Kidney tubule cell (primary cell): ENCODE data around the gene CFAP206.
"Not testable (repeated sequence)": the region's sequence is repeated elsewhere in the genome, so short reads cannot be mapped to it uniquely, and the experiment has no call there.

Source experiments
- DNase-seq: peaks from one replicate; pipeline ENCODE4 v3.0.0-alpha.2; 2018; ENCODE audit warnings: low spot score

CFAP206 gene

DNA sequence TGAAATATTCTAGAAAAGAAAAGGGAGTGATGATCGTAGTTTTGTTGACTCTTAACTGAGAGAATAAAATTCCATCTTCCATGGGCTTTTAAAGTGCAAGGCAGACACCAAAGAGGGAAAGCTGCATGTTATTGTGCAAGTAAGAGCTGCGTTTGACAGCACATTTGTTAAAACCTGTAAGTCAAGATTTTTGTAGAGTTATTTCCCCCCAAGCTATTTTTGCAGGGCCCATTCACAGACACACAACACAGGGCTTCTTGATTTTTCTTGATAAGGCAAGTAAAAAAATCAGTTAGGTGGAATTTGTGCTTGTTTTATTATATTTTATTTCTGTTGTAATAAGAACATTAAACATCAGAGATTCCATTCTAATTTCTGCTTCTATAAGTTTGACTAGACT lies 13.8 kb downstream of the CFAP206 start:
- DNase-seq: no peak

DNA sequence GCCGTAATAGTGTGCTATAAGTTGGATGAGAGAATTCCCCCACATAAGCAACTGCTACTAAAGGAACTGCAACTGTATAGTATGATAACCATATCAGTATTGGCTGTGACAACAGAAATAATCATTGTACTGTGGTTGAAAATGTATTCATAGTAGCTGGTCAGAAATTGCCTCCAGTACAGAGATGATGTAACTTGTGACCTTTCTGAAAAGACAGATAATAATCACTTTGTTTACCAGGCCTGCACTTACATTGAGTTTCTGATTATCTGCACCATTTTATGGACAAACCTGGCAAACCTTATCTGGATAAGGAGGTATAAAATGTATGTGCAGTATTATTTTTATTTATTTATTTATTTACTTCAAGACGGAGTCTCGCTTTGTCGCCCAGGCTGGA lies 19.0 kb downstream of the CFAP206 start:
- DNase-seq: no peak

GRCh38 chr6:87430499-87430898 lies 22.7 kb downstream of the CFAP206 start:
- no peak for DNase-seq

GRCh38 chr6:87431263-87431662 lies 23.5 kb downstream of the CFAP206 start:
- no peak for DNase-seq

DNA sequence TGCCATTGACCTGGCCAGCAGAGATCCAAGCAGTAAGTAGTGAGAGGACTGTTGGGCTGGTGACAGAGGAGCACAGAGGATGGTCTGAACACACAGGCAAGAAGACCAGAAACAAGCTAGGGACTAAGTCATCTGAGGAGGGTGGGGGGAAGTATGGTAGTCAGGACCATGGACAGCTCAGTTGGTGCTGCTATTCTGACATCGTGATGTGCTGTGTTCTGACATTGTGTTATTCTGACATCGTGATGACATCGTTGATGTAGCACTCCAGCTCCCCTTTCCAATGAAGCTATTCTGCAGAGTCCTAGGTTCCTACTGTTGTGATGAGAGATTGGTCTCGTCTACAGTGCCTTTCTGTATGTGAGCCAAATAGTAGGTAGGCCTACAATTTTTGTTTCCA lies 28.7 kb downstream of the CFAP206 start:
- DNase-seq: peak; percentile 59

DNA sequence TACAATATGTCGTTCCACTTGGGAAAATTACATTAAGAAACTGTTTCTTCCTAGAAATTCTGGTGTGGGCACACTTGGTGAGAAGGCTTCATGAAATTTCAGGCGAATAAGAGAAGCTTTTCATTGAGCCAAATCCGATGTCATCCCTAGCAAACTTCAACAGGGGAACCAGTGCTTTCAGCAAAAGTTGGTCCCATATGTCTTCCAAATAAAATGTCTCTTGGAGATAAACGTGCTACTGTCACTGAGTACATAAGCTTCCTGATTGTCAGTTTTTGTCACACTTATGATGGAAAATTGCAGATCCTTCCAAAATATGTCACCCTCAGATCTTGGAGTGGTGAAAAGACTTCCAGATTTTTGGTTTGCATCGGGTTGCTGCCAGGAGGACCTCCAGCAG lies 33.9 kb downstream of the CFAP206 start:
- no peak for DNase-seq

- DNase-seq: peak; percentile 42
These were observed 36.6 kb downstream of the CFAP206 start for GRCh38 chr6:87444362-87444761.

DNA sequence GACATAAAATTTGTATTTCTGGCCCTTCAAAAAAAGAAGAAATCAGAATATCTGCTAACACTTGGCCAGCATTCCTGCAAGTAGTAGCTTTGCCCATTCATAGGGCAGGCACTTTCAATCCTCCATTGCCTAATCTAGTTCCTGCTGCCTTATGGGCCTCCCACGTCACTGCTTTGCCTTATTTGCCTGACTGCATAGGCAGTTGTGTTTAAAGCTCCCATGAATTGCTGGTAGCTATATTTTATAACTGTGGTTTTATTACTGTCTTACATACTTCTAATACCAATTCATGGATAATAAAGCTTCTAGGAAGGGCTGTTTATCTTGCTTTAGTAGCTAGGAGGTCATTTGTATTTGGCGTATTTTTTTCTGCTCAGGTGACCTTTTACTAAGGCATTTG lies 57.3 kb downstream of the CFAP206 start:
- no peak for DNase-seq

DNA sequence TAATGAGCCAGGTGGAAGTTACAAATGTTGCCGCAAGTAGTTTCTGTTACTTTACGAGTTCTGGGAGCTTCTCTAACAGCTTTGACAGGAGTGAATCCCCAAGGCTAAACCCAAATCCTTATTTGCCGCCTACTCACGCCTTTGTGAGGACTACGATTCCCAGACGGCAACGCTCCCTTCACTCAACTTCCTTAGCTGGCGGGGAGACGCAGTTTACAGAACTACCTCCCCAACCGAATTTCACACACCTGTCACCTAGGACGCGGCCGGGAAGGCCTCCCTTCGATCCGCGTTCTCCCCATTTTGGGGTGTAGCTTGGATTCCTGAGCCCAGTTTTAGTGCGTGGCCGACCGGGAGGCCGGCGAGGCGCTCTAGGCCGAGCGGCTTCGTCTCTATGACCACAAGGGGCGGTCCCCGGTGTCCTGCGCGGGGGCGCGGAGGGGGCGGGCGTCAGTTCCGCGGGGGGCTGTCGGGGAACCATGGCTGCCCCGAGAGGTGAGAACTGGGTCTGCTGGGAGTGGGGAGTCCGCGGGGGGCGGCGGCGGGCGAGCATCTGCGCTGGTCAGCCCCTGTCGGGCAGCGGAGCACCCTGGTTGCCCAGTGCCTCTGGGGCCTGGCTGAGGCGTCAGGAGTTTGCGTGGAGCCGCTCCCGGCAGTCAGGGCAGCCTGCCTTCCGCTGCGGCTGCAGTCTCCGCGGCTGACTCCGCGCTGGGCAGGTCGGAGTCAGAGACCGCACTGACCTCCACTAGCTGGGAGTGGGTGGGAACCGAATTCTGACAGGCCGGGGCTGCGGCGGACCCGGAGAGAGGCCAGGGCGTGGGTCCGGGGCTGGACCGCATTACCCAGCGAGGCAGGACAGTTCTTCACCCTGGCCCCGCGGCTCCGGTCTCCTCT lies 65.0 kb downstream of the CFAP206 start, which contains the start of gene SLC35A1:
Gene SLC35A1 (plus strand): TSS at position 450 of the 894 bp plus-strand sequence. CDS start 30 bp downstream, at position 480.
- DNase-seq: peak; percentile 84

GRCh38 chr6:87473419-87473903 lies 65.7 kb downstream of the CFAP206 start:
- peak; percentile 47 for DNase-seq

- no peak for DNase-seq
These were observed 74.2 kb downstream of the CFAP206 start for GRCh38 chr6:87481931-87482330.

DNA sequence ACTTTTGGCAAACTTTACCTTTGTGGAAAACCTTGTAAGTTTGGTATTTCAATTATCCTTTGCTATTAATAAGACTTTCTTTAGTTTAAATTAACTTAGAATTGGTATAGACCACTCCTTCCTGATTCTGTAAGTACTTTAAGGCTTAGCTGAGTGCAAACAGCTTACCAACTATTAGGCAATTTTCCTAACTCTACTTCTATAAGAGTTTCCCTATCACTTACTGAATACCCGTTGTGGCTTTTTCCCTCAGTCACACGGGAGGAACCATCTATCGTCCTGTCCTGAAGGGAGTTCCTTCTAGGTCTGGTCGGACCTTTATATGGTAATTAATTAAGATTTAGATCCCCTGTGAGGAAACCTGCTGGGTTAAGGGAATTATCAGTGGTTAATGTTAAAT lies 74.6 kb downstream of the CFAP206 start:
- no peak for DNase-seq

DNA sequence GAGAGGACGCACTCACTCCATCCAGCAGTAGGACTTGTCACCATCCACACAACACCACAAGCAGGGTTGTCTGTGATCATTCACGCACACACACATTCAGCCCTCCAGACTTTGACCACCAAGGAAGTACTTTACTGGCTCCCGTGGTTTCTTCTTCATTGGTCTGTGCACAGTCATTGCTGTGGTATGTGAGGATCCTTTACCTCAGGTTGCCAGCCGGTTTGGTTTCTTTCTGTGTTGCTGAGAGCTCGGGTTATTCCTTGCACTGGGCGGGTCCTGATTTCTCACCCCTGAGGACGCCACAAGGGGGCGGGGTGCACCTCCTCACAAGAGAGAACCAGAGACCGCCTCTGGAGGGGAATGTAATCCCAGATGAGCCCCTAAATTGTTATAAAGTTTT lies 76.2 kb downstream of the CFAP206 start:
- DNase-seq: peak; percentile 94

- peak; percentile 29 for DNase-seq
These were observed 76.7 kb downstream of the CFAP206 start for GRCh38 chr6:87484491-87484890.

- DNase-seq: no peak
These were observed 79.8 kb downstream of the CFAP206 start for GRCh38 chr6:87487555-87487954.

GRCh38 chr6:87489326-87489725 lies 81.6 kb downstream of the CFAP206 start:
- DNase-seq: not testable (repeated sequence)

GRCh38 chr6:87494761-87495422 lies 87.1 kb downstream of the CFAP206 start:
- DNase-seq: no peak

DNA sequence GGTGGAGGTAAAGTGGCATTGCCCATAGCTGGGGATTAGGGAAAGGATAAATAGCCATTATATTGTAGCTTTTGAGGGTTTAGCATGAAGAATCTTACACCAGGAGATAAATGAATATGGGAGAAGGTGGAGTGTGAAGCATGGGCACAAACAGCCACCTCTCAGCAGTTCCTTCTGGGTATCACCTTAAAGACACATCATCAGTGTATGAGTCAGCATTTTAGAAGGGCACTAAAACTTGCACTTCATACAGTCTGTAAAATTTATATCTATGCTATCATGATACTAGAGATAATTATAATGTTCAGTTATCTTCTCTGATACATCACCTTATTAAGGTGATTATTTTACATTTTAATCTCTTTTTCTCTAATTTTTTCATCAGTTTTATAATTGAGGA lies 90.3 kb downstream of the CFAP206 start:
- no peak for DNase-seq

GRCh38 chr6:87501809-87502572 lies 94.2 kb downstream of the CFAP206 start:
- peak; percentile 67 for DNase-seq

GRCh38 chr6:87504441-87504840 lies 96.7 kb downstream of the CFAP206 start:
- no peak for DNase-seq
